ENCODE data around the gene MORC4.
A peak's percentile ranks its signal among the peaks of the same experiment; 100 is the strongest.

MORC4 gene

GRCh38 chrX:106952538-106952937 lies 47.5 kb downstream of the MORC4 start:
- DNase-seq (ENCODE audit: low spot score): no peak

- no peak for DNase-seq (ENCODE audit: low spot score)
Observed at GRCh38 chrX:106952089-106952488, 47.9 kb downstream of the MORC4 start.

GRCh38 chrX:106951230-106951629 lies 48.8 kb downstream of the MORC4 start:
- no peak for DNase-seq (ENCODE audit: low spot score)

GRCh38 chrX:106950381-106950780 lies 49.6 kb downstream of the MORC4 start:
- no peak for DNase-seq (ENCODE audit: low spot score)

GRCh38 chrX:106949366-106949765 lies 50.6 kb downstream of the MORC4 start:
- DNase-seq (ENCODE audit: low spot score): no peak

GRCh38 chrX:106948641-106949040 lies 51.4 kb downstream of the MORC4 start:
- DNase-seq (ENCODE audit: low spot score): no peak

GRCh38 chrX:106946464-106946863 lies 53.5 kb downstream of the MORC4 start:
- DNase-seq (ENCODE audit: low spot score): no peak

GRCh38 chrX:106940068-106940467 lies 59.9 kb downstream of the MORC4 start:
- DNase-seq (ENCODE audit: low spot score): no peak

GRCh38 chrX:106939566-106939965 lies 60.4 kb downstream of the MORC4 start:
- no peak for DNase-seq (ENCODE audit: low spot score)

GRCh38 chrX:106936246-106936645 lies 63.8 kb downstream of the MORC4 start:
- no peak for DNase-seq (ENCODE audit: low spot score)

GRCh38 chrX:106935175-106935574 lies 64.8 kb downstream of the MORC4 start:
- DNase-seq (ENCODE audit: low spot score): no peak

GRCh38 chrX:106933538-106933961 lies 66.5 kb downstream of the MORC4 start:
- no peak for DNase-seq (ENCODE audit: low spot score)

- DNase-seq (ENCODE audit: low spot score): no peak
Observed at GRCh38 chrX:106932960-106933537, 67.0 kb downstream of the MORC4 start.

GRCh38 chrX:106932492-106932923 lies 67.5 kb downstream of the MORC4 start:
- DNase-seq (ENCODE audit: low spot score): no peak

GRCh38 chrX:106931831-106932491 lies 68.1 kb downstream of the MORC4 start:
- DNase-seq (ENCODE audit: low spot score): no peak

GRCh38 chrX:106928227-106928626 lies 71.8 kb downstream of the MORC4 start:
- DNase-seq (ENCODE audit: low spot score): no peak

GRCh38 chrX:106927700-106928099 lies 72.3 kb downstream of the MORC4 start:
- no peak for DNase-seq (ENCODE audit: low spot score)

GRCh38 chrX:106927023-106927422 lies 73.0 kb downstream of the MORC4 start:
- no peak for DNase-seq (ENCODE audit: low spot score)

GRCh38 chrX:106921637-106922036 lies 78.4 kb downstream of the MORC4 start:
- no peak for DNase-seq (ENCODE audit: low spot score)

- DNase-seq (ENCODE audit: low spot score): no peak
Observed at GRCh38 chrX:106919932-106920452, 80.0 kb downstream of the MORC4 start, which contains the start of gene CLDN2. Gene CLDN2 (plus strand): TSS chrX:106920402. CDS start chrX:106928229, 7,827 bp downstream.

- peak; percentile 16 for DNase-seq (ENCODE audit: low spot score)
Observed at GRCh38 chrX:106917830-106918500, 82.0 kb downstream of the MORC4 start.

- DNase-seq (ENCODE audit: low spot score): no peak
Observed at GRCh38 chrX:106912864-106913263, 87.1 kb downstream of the MORC4 start.

GRCh38 chrX:106906361-106906760 lies 93.7 kb downstream of the MORC4 start:
- no peak for DNase-seq (ENCODE audit: low spot score)
